Right hindlimb (tissue), 1 donor: ENCODE results near the gene PPARA.

Source experiments
- DNase-seq: peaks from one replicate; pipeline ENCODE4 v3.0.0-alpha.2; 2018

Gene PPARA

GRCh38 chr22:46280999-46281623 lies 130.8 kb downstream of the PPARA start:
- no peak for DNase-seq

DNA sequence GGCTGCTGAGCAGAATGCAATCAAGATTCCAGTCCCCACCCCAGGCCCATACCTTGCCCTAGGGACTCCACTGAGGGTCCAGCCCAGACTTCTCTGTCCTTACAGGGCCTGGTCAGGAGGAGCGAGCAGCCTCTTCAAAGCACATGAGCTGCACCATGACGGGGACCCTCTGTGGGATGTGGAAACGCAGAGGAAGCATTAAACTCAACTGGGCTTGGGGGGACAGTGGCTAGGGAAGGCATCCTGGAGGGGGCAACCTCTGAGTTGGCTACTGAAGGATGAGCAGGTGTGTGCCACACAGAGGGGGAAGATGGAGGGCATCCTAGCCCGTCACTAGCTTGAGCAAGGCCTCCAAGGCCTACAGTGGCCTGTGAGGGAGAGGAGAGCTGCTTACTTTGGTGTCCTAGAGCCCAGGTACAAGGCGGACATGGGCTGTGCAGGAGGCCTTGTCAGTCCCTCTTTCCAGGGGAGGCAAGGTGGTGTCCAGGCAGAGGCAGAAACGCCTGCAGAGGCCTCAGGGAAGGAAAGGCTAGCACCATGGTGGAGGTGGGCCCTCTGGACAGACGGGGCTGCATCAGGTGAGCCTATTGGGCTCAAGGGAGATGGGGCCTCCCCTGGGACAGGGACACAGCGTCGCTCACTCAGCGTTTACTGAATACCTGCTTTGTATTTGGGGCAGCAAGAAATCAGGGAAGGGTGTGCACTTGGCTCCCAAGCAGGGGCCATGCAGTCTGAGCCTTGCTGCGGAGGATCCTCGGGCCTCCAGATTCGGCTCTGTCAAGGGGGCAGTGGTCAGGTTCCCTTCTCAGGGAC lies 131.7 kb downstream of the PPARA start:
- no peak for DNase-seq

DNA sequence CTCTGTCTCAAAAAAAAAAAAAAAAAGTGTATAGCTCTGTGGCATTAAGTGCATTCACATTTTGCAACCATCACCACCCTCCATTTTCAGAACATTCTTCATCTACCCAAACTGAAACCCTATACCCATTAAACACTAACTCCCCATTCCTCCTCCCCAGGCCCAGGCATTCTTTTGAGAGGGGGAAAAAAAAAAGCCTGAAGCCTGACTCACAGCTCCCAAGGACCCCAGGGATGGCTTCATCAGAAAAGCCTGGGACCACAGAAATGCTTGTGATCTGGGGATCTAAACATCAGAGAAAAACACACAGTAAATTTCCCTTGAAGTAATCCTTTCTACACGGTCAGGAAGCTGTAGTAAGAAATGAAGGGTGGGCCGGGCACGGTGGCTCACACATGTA lies 135.7 kb downstream of the PPARA start:
- no peak for DNase-seq

- DNase-seq: no peak
Observed at GRCh38 chr22:46286941-46287872, 136.9 kb downstream of the PPARA start.

DNA sequence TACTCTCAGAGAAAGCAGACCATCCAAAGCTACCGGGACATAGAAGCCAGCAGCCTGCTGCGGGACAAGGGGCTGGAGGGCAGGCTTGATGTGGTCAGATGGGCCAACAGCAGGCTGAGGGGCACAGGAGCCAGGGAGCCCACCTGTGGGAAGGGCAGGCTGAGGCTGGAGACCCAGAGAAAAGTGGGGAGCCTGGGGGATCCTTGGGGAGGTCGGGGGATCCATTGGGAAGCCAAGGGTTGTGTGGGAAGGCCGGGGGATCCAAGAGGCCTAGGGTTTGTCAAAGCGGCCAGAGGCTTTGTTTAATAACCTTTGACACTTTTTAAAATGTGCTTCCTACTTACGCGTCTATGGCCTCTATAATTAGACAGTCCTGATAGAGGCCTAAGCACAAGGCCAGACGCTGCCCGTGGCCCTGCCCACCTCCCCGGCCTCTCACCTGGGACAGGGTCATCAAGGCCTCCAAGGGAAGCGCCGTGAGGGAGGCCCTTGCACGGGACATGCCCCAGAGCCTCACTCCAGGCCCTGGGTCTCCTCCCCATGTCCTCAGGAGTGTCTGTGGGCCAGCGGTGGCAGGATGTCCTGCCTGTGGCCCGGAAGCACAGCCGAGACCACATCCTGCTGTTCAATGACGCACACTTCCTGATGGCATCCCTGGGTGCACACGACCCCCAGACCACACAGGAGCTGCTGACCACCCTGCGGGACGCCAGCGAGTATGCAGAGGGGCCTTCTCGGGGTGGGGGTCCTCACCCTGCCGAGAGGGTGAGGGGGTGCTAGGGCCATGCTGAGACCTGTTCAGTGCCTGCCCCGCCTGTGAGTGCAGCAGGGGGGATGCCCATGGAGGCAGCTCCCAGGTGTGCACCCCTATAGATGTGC lies 137.8 kb downstream of the PPARA start:
- DNase-seq: no peak

DNA sequence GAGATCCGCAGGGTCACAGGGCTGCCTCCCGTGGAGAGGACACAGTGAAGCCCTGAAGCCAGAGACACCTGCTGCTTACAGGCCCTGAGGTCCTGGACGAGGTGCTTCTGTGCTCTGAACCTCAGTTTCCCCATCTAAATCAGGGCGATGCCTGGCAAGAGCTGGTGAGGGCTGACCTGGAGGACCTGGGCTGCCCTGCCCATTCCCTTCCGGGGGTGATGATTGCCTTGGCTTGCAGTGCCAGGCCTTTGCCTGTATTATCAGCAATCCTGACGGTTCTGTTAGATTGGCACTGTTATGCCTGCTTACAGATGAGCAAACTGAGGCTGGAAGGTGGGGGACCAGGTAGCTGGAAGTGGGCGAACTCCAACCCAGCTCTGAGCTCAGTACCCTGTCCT lies 138.5 kb downstream of the PPARA start:
- no peak for DNase-seq

DNA sequence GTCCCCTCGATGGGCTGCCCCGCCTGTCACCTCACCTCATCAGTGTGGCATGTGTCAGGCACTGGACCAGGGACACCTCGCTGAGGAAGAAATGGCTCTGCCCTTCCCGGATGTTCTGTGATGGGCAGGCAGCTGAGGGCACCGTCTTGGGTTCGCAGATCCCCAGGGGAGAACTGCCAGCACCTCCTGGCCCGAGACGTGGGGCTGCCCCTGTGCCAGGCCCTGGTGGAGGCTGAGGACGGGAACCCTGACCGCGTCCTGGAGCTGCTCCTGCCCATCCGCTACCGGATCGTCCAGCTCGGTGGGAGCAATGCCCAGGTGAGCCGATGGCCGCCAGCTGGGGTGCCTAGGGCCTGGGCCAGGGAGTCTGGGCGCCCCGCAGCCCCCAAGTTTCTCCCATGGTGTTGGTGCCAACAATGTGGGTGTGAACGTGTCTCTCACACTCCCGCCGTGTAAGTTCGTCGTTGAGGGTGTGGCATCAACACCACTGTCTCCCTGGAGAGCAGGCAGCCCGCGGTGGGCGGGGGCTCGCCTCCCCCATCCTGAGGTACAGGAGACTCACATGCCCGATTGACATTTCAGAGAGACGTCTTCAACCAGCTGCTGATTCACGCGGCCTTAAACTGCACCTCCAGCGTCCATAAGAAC lies 139.0 kb downstream of the PPARA start:
- DNase-seq: no peak

DNA sequence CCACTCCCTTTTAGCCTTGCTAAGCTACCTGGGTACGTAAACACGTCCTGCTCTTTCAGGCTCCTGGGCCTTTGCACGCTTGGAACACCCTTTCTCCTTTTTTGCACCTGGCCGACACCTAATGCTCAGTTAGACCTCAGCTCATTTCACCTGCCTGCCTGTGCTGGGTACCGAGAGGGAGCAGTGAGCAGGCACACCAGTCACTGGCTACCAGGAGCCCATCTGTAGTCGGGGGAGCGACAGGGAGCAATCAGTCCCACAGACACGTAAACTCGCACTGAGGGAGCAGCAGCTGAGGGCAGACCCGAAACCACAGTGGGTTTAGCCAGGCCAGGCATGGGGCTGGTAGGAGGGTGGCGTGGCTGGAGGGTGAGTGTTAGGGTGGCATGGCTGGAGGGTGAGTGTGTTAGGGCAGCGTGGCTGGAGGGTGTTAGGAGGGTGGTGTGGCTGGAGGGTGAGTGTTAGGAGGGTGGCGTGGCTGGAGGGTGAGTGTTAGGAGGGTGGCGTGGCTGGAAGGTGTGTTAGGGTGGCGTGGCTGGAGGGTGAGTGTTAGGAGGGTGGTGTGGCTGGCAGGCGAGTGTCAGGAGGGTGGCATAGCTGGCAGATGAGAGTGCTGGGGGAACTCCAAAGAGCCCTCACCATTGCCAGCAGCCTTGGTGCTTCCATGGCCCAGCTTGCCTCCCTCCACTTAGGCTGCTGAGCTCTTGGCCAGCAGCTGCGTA lies 140.0 kb downstream of the PPARA start:
- no peak for DNase-seq

DNA sequence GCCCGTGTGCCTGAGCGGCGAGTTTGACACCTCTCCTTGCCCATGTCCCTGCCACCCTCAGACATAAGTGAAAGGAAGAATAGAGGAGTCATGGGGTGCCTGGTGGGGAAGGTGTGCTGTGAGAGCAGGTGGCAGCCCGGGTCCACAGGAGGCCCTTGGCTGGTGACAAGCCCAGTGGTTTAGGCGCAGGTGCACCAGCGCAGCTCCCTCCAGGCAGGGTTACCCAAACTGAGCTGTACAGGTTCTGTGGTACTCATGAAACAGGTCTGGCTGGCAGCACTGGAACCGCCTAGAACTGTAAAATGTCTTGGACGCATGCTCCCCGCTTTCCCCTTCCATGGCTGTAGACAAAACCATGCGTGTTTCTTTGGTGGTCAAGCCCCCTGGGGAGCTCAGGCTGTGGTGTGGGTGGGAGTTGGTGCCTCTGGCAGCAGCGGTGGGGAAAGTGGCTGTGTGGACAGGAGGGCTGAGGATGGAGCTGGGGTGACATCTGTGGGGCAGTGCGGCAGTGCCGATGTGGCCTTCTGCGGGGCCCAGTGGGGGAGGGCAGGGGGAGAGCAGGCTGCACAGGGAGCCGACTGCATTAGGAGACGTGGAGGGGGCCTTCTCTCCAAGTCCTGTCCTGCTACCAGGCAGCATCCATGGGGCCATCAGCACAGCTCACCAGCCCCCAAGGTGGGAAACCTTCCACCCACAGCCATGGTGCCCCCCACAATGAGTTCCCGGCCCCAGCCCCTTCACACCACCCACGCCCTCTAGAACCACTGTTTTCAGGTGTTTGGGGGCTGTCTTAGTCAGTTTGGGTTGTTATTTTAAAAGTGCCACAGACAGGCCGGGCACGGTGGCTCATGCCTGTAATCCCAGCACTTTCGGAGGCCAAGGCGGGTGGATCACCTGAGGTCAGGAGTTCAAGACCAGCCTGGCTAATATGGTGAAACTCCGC lies 140.8 kb downstream of the PPARA start:
- DNase-seq: no peak

DNA sequence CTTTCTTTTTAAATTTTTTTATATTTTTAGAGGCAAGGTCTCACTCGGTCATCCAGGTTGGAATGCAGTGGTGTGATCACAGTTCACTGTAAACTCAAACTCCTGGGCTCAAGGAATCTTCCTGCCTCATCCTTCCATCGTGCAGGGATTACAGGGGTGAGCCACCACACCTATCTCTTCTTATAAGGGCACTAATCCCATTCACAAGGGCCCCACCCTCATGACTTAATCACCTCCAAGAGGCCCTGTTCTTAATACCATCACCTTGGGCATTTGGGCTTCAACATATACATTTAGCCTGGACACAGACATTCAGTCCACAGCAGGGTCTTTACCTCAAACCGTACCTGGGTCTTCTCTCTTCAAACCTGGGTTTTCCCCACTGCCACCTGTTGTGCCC lies 141.8 kb downstream of the PPARA start:
- DNase-seq: no peak

DNA sequence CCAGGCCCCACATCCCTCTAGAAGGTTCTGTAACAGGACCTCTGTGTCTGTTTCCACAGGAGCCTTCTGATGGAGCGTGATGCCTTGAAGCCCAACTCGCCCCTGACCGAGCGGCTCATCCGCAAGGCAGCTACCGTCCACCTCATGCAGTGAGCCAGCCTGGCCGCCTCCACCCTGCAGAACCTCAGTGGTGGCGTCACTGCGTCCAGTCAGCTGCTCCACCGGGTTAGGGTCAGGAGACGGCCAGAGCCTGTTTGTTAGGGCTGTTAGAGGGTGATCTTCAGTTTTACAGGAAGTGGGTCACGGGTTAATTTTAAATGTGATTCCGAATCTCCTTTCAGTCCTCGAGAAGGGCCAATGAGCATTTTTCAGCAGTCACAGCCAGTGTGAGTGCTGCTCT lies 142.4 kb downstream of the PPARA start:
- DNase-seq: no peak
